Measurements from ENCODE around the gene SAPCD1. TPM values are rescaled to one million over a fixed set of nuclear protein-coding genes. Genes with fewer than 3 reads are reported as not detected.
A peak's percentile ranks its signal among the peaks of the same experiment; 100 is the strongest.

The SAPCD1 gene
- total RNA-seq, 1 donor from 2014 or later: 1.3 TPM

GRCh38 chr6:31767096-31767645 lies 4.7 kb downstream of the SAPCD1 start:
- no peak for FAIRE-seq
- no peaks in the 10 kb centered on the region for H3K27me3 ChIP-seq (ENCODE audit: control insufficient read depth, insufficient read depth, low read length)
- no peak for DNase-seq (ENCODE audit: low read depth)
- no peak overlapping the region for H3K4me3 ChIP-seq (ENCODE audit: low read depth, low read length)
- TF ChIP-seq, protein P1, sequence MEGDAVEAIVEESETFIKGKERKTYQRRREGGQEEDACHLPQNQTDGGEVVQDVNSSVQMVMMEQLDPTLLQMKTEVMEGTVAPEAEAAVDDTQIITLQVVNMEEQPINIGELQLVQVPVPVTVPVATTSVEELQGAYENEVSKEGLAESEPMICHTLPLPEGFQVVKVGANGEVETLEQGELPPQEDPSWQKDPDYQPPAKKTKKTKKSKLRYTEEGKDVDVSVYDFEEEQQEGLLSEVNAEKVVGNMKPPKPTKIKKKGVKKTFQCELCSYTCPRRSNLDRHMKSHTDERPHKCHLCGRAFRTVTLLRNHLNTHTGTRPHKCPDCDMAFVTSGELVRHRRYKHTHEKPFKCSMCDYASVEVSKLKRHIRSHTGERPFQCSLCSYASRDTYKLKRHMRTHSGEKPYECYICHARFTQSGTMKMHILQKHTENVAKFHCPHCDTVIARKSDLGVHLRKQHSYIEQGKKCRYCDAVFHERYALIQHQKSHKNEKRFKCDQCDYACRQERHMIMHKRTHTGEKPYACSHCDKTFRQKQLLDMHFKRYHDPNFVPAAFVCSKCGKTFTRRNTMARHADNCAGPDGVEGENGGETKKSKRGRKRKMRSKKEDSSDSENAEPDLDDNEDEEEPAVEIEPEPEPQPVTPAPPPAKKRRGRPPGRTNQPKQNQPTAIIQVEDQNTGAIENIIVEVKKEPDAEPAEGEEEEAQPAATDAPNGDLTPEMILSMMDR (IDR thresholded peaks at IDR 0.05; ENCODE audit: insufficient read depth, low read length, severe bottlenecking): no peak
- no peaks in the 10 kb centered on the region for H3K36me3 ChIP-seq (ENCODE audit: control insufficient read depth, insufficient read depth, low read length)

GRCh38 chr6:31768363-31769257 lies 6.2 kb downstream of the SAPCD1 start:
- DNase-seq (ENCODE audit: low read depth) (no peak), FAIRE-seq (no peak)
- Histone ChIP-seq H3K36me3 (ENCODE audit: control insufficient read depth, insufficient read depth, low read length) (no peaks in the 10 kb centered on the region), H3K27me3 (ENCODE audit: control insufficient read depth, insufficient read depth, low read length) (no peaks in the 10 kb centered on the region), H3K4me3 (ENCODE audit: low read depth, low read length) (no peak overlapping the region)
- TF ChIP-seq, protein P1 (IDR thresholded peaks at IDR 0.05; ENCODE audit: insufficient read depth, low read length, severe bottlenecking): no peak

DNA sequence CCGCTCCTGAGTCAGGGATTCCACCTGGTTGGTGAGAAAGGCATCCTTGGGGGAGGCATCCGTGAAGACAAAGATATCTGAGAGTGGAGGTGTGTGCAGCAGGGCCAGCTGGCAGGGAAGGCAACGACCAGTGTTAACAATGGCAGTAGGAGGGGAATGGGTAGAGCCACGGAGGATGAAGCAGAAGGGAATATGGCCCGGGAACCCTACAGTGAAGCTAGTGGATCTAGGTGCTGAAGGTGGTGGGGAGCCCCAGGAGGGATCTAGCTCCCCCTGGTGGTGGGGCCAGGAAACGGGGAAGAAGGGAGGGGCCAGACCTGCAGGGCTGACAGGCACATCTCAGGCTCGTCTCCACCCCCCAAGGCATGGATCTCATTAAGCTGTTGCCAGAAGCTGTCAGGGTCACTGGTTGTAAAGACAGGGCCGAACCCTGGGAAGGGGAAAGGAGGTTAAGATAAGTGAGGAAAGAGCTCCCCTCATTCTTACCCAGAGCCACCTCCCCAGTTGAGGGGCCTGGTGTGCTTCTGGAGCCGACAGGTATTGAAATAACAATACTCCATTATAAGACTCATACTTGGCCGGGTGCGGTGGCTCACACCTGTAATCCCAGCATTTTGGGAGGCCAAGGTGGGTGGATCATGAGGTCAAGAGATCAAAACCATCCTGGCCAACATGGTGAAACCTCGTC lies 7.4 kb downstream of the SAPCD1 start:
- TF ChIP-seq, protein P1 (IDR thresholded peaks at IDR 0.05; ENCODE audit: insufficient read depth, low read length, severe bottlenecking): peak; percentile 97
- FAIRE-seq (no peak), DNase-seq (ENCODE audit: low read depth) (peak; percentile 57)
- H3K36me3 ChIP-seq (ENCODE audit: control insufficient read depth, insufficient read depth, low read length): no peaks in the 10 kb centered on the region
- H3K27me3 ChIP-seq (ENCODE audit: control insufficient read depth, insufficient read depth, low read length): no peaks in the 10 kb centered on the region
- H3K4me3 ChIP-seq (ENCODE audit: low read depth, low read length): no peak overlapping the region

DNA sequence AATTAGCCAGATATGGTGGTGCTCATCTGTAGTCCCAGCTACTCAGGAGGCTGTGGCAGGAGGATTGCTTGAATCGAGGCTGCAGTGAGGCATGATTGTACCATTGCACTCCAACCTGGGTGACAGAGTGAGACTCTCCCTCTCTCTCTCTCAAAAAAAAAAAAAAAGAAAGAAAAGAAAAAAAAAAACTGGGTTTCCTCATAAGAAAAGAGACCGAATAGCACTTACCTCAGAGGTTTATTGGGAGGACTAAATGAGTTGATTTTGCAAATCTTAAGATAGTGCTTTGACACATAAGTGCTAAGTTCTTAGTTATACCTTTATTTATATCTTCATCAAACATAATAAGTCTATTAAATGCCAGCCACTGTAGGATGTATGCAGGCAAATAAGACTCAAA lies 8.4 kb downstream of the SAPCD1 start:
- FAIRE-seq: no peak

GRCh38 chr6:31771992-31772358 lies 9.5 kb downstream of the SAPCD1 start:
- Histone ChIP-seq H3K36me3 (ENCODE audit: control insufficient read depth, insufficient read depth, low read length) (no peaks in the 10 kb centered on the region), H3K4me3 (ENCODE audit: low read depth, low read length) (no peak overlapping the region), H3K27me3 (ENCODE audit: control insufficient read depth, insufficient read depth, low read length) (no peaks in the 10 kb centered on the region)
- TF ChIP-seq, protein P1 (IDR thresholded peaks at IDR 0.05; ENCODE audit: insufficient read depth, low read length, severe bottlenecking): no peak
- FAIRE-seq (no peak), DNase-seq (ENCODE audit: low read depth) (no peak)

More for the DNA sequence above, 8.4 kb downstream of the SAPCD1 start:
- TF ChIP-seq, protein P1 (IDR thresholded peaks at IDR 0.05; ENCODE audit: insufficient read depth, low read length, severe bottlenecking): no peak
- DNase-seq (ENCODE audit: low read depth): no peak
- no peaks in the 10 kb centered on the region for H3K27me3 ChIP-seq (ENCODE audit: control insufficient read depth, insufficient read depth, low read length)
- no peak overlapping the region for H3K4me3 ChIP-seq (ENCODE audit: low read depth, low read length)
- H3K36me3 ChIP-seq (ENCODE audit: control insufficient read depth, insufficient read depth, low read length): no peaks in the 10 kb centered on the region
